ENCODE measurements around the gene PRUNE2.

Gene PRUNE2

DNA sequence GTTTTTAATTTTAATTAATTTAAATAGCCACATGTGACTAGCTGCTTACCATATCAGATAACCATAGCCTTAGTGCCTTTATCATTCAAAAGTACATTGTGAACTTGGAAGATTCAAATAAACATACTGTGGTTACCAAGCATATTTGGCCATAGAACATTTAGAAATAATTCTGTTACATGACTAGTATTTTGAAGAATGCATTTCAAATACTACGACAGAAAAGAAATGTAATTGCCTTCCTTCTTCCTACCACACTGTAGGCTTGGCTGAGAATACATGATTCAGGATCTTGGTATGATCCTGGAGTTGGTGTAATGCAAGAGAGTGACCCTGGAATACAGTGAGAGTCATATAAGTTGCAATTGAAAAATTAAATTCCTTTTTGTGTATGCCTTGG lies 251.3 kb downstream of the PRUNE2 start:
- DNase-seq (ENCODE audit: low read depth) = peak; percentile 94

DNA sequence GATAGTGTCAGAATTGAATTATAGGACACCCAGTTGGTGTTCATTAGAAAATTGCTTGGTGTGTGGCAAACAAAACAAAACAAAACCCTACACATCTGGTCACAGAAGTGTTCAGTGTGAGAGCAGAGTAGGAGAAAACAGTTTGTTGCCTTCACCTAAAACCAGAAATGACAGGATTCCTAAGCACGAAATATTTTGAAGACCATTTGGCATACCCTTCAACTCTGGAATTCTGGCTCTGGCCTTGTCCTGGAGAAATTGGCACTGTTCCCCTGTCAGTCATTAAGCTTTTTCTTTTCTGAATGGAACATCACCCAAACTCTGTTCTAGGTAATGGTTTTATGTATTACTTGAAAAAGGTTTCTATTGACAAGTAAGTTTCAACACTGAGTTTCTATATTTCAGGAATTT lies 251.9 kb downstream of the PRUNE2 start:
- DNase-seq (ENCODE audit: low read depth) = peak; percentile 17

DNA sequence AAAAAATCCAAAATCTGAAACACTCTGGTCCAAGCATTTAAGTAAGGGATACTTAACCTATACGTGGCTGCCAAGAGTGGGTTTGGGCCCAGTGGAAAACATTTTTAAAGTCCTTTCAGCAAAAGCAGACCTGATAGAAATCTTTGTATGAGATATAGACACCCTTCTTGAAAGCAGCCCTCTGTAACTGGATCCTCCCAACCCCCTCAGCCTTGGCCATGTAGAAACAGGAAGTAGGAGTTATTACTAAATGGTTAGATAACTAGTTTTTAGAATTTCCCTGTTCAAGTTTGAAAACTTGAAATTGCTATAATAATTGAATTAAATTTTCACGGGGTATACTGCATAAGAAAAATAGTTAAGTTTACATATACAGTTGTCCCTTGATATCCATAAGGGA lies 253.0 kb downstream of the PRUNE2 start:
- no peak for DNase-seq (ENCODE audit: low read depth)

DNA sequence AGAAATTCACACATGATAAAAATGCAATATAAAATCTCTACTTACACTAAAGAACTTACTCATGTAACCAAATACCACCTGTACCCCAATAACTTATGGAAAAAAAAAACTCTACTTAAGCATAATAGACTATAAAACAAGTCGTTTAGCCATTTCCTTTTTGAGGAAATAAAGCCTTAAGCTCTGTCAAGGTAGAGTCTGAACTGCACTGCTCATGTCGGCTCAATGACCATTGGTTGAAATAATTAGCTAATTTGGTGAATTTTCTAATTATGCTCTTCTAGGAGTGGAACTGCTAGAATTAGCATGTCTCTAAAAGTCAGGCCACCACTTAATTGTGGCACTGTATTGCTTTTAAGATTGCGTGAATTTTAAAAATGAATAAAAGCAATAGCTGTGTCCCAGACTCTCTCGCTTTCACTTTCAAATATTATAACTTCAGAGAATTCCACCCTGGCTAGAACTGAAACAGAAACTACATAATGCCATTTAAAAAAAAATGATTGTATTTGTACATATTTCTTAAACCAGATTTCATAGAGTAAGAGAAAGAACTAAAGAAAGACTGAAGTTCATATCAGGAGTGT lies 254.7 kb downstream of the PRUNE2 start:
- no peak for DNase-seq (ENCODE audit: low read depth)

DNA sequence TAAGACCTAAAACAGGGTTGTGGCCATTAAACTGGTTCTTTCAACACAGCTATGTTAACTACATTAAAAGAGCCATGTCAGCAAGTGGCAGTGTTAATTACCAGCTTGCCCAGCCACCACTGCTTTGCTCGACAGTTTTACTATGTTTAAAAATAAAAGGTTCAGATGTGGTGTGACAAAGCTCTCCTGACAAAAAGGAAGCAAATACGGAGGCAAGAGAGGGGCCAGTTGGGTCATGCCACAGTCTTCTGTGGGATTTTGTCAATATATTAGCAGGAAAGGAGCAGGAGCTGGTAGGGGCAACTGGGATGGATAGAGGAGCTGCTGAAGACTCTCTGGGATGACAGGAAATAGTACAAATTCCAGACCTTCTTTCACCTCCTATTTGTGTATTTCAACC lies 255.2 kb downstream of the PRUNE2 start:
- no peak for DNase-seq (ENCODE audit: low read depth)

DNA sequence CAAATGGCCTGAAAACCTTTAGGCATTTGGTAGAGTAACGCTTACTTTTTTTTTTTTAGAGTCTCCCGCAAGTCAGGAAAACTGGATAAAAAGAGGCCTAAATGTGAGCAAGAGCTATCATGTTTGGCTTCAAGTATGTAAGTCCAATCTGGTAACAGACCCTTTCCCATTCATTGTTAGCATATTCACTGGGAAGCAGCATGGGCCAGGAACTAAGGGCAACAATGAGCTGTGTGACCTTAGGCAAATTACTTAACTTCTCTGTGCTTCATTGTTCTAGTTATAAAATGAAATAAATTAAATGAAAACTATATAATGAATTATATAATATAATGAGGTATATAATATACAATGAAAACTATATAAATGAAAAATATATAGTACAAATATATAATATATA lies 256.0 kb downstream of the PRUNE2 start:
- DNase-seq (ENCODE audit: low read depth) = no peak

DNA sequence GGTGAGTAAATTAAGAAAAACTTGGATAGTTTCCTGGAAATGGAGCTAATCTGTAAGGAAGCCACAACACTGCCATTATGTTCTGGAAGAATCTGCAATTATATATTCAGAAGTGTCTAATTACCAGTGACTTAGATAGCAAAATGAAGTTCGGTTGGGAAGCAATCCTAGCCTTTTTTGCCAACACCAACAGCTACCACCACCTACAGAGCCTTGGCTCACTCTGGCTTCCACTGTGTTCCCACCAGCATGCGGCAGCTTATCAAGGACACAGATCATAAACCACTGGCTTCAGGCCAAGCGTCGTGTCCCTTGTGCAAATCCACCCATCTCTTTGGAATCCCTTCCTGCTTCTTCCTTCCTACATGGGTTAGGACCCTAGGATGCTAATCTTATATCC lies 259.7 kb downstream of the PRUNE2 start:
- DNase-seq (ENCODE audit: low read depth) = no peak

DNA sequence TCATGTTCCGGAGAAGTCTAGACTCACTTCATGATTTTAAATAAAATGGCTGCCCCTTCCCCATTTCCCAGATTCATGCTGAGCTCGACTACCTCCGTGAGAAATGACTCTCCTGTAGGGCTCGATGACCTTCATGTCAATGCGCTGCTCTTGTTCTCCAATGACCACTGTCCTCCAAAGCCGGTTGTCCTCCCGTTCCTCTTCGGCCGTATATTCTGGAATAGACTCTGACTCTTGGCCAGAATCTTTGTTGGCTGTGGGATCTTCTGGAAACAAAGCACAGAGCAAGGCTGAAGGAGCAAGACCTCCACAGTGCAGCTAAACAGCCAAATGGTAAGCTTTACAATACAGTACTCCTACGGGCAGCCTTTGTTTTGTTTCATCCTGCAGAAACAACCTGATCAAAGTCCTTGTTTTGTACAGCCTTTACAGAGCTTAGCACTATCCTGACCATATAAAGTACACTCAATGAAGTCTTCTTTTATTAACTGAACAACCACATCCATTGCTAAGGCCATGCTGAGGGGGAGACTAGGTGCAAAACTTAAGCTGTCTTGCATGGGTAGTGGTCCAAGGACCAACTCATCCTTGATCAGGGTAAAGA lies 261.2 kb downstream of the PRUNE2 start:
- DNase-seq (ENCODE audit: low read depth) = no peak

DNA sequence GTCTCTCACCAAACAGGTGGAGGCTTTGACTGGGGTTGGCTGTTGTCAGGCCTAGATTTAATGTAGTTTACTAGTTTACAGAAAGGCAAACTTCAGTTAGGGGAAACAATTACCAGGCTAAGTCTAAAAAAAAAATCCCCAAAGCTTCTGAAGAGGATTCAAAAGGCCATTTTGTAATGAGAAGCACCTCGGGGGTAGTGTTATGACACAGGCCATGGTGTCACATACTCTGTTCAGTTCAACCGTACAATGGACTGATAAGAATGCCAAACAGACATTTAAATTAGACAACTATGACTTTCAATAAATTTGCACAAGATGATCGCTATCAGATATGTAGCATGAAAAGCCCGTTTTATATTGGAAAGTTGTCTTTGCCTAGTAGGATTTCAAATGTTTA lies 261.7 kb downstream of the PRUNE2 start:
- DNase-seq (ENCODE audit: low read depth) = no peak

DNA sequence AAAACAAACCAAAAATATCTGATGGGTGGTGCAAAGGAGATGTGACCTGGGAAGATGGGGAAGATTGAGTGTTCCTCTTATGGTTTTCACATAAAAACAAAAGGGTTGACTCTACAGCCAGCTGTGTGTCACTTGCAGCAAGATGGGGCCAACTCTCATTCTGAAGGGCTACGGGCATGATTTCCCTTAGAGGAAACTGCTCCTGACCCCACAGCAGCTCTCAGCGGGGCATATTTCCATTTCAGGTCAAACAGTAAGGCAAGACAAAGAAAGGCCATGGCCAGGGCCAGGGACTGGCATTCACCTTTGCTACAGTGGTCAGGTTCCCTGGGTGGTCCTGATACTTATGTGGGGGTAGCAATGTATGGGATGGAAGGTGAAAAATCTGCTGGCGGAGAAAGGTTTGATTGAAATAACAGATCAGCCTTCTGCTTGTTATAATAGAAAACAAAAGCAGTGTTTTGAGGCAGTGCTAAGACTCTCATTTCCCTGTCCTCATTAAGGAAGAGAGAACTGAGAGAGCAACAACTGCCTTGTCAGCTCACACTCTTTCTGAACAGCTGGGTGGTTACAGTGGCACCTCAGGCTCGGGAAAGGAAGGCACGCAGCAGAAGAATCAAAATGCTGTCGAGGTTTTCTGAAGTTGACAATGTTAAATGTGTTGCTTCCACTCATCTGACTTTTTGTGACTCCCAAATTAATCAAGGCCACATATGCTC lies 262.4 kb downstream of the PRUNE2 start:
- no peak for DNase-seq (ENCODE audit: low read depth)

DNA sequence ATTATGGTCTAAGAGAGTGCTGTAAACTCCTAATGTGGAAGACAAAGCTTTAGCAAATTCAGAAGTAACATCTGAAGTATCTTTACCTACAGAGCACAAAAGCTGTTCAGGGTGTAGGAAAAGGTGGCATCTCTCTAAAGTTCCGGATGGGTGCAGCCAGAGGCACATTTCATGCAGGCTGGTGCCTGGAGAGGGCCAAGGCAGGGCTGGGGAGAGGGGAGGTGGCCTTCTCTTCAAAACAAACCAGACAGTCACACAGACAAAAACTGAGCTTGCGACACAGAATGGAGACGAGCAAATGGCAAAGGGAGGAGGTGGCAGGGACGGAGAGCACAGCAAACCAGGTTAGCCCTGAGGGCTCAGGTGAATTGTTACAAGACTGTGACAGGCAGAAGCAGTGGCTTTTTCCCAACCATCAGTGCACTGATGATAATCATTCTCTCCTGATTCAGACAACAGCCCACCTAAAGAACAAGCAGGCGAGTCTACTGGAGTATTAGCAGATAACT lies 263.2 kb downstream of the PRUNE2 start:
- DNase-seq (ENCODE audit: low read depth) = no peak

DNA sequence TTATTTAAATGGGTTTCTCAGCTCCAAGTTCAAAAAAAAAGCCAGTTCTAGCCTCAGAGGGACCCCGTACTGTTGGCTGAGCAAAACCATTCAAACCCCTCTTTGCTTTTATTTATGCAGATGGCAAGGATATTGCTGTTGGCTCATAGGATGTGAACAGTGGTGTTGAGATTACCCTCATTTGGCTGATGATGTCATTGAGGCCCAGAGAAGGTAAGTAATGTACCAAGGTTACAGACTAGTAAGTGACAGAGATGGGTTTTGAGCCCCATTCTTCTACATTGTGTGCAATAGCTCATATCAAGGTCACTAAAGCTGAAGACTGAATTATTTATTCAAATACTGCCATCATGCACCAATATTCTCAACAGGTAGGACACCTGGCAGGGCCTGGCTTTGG lies 263.8 kb downstream of the PRUNE2 start:
- no peak for DNase-seq (ENCODE audit: low read depth)

DNA sequence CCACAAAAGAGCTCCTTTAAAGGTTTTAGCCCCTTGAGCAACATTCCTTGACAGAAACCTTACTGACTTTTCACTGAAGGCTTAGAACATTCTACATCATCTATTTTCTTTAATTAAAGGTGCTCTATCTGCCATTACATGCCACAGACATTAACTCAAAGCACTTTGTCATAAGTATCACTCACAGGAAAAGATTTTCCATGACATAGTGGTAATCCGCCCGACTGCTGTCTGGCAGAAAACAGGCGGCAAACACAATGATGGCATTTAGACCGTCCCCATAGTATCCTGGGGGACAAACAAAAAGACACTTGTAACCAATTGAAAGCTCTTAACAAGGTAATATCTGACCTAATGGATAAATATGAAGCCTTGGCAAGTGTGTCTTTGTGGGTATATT lies 267.9 kb downstream of the PRUNE2 start:
- no peak for DNase-seq (ENCODE audit: low read depth)

DNA sequence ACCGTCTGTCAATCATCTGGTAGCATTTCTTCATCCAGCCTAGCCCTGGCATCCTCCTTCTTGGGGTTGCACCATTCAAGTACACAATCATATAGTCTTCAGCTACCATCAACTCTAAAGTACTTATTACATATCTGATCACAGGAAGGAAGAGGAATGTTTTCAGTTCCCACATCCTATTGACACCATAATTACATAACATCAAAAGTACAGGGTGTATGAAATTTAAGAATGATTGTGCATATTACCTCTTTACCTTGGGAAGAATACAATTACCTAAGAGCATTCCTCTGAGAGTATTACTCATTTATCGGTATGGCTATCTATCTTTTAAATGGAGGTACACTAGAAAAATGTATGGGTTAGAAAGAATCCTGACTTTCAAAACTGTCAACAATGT lies 268.5 kb downstream of the PRUNE2 start:
- DNase-seq (ENCODE audit: low read depth) = no peak

DNA sequence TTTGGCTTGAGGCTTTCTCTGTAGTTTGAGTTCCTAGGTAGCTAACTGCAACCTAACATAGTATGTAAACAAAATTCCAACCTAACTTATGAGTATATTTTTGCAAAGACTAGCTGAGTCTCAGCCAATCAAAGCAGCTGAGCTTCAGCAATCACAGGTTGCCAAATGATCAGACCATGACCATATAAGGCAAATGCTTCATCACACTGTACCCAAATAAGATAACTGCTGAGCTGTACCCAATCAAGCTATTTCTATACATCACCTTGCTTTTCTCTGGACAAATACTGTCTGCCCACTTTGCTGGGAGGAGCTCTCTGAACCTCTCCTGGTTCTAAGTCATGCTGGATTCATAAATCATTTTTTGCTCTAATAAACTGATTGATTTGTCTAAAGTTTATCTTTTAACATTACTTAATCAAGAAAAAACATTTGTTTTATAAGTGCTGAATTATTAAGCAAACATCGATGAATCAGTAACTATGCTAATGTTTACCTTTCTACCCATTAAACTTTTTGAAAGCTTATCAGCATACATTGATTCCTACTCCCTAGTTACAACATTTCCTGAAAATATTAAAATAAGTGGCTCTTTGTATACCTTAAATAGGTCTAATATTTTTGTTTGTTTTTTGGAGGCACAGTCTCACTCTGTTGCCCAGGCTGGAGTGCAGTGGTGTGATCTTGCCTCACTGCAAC lies 271.4 kb downstream of the PRUNE2 start:
- DNase-seq (ENCODE audit: low read depth) = no peak

DNA sequence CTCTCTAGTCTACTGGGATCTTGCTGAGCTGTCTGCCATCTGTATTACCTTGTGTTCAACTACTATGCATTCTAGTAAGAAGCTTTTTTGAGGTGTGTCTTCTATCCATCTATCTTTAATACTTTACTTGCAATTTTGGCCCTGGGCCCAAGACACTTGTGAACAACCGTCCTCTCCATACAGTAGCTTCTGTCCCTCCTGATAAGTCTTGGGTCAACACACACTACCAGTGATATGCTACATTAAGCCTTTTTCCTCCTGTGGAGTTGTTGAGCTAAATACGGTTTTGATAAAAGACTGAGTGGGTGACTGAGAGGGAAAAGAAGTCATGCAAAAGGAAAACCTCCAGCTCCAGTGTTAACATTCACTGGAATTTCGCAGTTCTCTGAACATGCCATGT lies 275.0 kb downstream of the PRUNE2 start:
- DNase-seq (ENCODE audit: low read depth) = no peak

DNA sequence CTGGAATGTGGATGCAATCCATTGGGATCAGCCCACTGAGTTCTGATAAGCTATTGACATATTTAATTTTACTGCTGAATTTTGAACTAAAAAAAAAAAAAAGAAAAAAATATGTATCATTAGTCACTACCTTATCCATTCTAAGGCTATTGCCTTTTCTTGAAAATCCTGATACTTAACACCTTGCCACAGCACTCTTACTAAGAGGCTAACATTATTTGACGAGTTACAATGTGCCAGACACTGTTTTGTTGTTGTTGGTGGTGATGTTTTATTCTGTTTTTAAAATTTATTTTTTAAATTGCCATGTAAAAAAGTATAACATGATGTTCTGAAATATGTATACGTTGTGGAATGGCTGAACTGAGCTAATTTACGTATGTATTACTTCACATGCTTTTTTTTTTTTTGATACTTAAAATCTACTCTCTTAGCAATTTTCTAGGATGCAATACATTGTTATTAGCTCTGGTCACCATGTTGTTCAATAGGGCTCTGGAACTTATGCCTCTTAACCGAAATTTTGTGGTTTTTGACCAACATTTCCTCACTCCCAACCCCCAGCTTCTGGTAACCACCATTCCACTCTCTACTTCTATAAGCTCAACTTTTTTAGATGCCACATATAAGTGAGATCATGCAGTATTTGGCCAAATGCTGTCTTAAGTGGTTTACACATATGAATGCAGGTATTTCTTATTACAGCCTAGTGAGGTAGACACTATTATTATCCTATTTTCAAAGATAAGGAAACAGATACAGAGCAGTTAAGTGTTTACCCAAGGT lies 276.5 kb downstream of the PRUNE2 start:
- no peak for DNase-seq (ENCODE audit: low read depth)

DNA sequence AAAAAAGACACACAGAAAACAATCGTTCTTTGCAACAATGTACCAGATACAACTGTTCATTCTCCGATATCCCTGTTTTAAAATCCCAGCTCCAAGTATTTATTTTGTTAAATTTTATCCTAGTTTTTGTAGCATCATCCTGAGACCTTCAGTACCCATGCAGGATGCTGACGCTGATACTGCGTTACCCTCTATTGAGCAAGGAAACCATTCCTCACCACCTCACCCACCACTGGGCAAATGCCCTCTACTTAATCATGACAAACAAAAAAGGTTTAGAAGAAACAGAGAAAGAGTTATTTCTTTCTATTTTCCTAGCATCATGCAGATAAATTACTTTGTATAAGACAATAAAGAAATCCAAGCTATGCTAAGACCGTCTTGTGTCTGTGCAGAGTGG lies 277.8 kb downstream of the PRUNE2 start:
- no peak for DNase-seq (ENCODE audit: low read depth)

DNA sequence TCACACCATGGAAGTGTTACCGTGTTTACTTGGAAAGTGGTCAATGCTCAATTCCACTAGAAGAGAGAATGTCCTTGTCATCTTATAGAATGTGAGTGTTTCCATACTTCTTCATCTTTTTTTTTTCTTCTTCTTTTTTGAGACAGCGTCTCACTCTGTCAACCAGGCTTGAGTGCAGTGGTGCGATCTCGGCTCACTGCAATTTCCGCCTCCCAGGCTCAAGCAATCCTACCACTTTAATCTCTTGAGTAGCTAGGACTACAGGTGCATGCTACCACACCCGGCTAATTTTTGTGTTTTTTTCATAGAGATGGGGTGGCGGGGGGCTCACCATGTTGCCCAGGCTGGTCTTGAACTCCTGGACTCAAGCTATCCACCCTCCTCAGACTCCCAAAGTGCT lies 278.9 kb downstream of the PRUNE2 start:
- no peak for DNase-seq (ENCODE audit: low read depth)

DNA sequence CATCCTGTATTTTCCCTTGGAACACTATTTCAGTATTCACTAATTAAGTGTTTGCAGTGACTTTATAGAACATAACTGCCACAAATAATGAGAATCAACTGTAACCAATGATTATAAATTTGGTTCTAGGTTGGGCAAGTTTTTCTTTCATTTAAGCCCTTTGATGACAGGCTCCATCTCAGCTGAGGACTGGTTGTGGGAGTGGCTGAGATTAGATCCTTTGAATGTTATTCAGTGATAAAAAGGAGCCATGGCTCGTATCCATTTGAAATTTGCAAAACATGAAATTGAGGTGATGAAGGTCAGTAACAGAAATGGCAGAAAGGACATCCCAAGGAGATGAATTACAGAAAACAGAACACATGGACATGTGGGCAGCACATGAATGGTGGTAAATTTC lies 279.8 kb downstream of the PRUNE2 start:
- no peak for DNase-seq (ENCODE audit: low read depth)

DNA sequence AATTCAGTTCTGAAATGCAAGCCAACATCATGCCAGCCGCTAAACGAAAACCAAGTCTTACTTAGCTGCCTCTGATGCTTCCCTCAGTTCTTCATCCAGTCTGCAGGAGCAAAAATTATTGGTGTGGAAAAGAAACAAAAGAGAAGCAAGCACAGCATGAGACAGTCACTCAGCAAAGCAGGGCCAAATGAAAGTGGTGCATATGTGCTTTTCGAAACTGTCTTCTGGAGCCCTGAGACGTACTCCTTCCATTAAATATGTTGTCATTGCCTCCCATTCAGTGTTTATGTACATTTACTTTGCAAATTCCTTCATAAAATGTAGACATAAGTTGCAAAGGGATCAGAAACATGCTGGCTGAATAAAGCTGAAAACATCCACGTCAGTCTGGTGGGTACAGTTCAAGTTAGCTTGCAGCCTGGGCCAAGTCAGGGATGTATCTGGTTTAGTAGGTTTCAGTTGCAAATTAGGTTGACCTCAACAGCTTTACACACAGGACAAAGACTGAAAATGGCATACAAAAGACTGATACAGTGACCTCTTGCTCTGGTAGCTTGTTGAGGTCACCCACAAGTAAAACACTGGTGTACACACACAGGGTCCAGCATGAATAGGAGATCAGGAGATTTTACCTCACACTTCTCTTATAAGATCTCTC lies 281.4 kb downstream of the PRUNE2 start:
- DNase-seq (ENCODE audit: low read depth) = no peak

DNA sequence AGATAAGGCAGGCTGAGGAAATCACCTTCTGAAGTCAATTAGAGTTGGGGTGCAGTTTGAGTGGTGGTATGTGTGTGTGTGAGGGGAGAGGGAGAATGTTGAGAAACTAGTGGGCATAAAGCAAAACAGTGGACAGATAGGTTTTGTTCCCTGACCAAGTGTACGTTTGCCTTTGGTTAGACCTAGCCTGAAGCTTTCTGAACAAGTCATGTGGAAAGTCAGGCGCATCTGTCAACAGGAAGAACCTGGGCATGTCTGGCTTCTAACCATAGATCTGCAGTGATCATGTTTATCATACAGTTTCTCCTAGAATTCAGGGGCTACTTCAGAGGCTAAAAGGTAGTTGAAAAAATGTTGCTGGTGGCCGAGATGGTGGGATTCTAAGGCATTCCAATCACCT lies 284.9 kb downstream of the PRUNE2 start:
- no peak for DNase-seq (ENCODE audit: low read depth)

All from ELR (cell line).